K562 (cell line): ENCODE data around the gene EIF4E. TPM values are rescaled to one million over a fixed set of nuclear protein-coding genes. Genes with fewer than 3 reads are reported as not detected.

Source experiments
- BRF1 ChIP-seq: IDR thresholded peaks from 3 replicates; pipeline ENCODE4 v1.6.1; 2011; ENCODE audit warnings: borderline replicate concordance, mild to moderate bottlenecking; ENCODE audit not compliant: insufficient read length; ENCODE audit errors: extremely low read depth
- CBFA2T2 ChIP-seq: fragments of 450-650 bp; conservative IDR thresholded peaks from 2 replicates; pipeline ENCODE4 v1.6.1; 2017; ENCODE audit warnings: mild to moderate bottlenecking
- CGGBP1 ChIP-seq: fragments of 250-450 bp; sonication (Bioruptor Pico); IDR thresholded peaks from 2 replicates; pipeline ENCODE4 v1.9.0; 2021; ENCODE audit warnings: mild to moderate bottlenecking
- ELF4 ChIP-seq: fragments of 450-650 bp; formaldehyde crosslinking; IDR thresholded peaks from 2 replicates; pipeline ENCODE4 v1.4.0; 2022; ENCODE audit warnings: missing genetic modification characterization
- HLTF ChIP-seq: fragments of 450-650 bp; IDR thresholded peaks from 2 replicates; pipeline ENCODE4 v1.6.1; 2016
- MNT ChIP-seq, 2 experiments: fragments of 450-650 bp; conservative IDR thresholded peaks; 2 replicates each; pipeline ENCODE4 v1.6.1; 2017; ENCODE audit warnings: mild to moderate bottlenecking in 2 of 2, moderate library complexity in 2 of 2
- NCOR1 ChIP-seq: fragments of 450-650 bp; IDR thresholded peaks from 2 replicates; pipeline ENCODE4 v1.6.1; 2016; ENCODE audit warnings: mild to moderate bottlenecking, moderate library complexity
- NFIC ChIP-seq: fragments of 450-650 bp; IDR thresholded peaks from 2 replicates; pipeline ENCODE4 v1.6.1; 2017; ENCODE audit warnings: mild to moderate bottlenecking, inconsistent platforms
- NR2C2 ChIP-seq, 2 experiments: fragments of 200-800 bp in 1 of 2; sonication (Bioruptor generic) in 1 of 2; sonication (generic) in 1 of 2; formaldehyde crosslinking in 1 of 2; IDR thresholded peaks; 2 replicates each; pipeline versions ENCODE4 v1.6.1 to v1.8.0; 2016 to 2022; ENCODE audit warnings: mild to moderate bottlenecking in 1 of 2, missing compliant biosample characterization in 1 of 2, missing genetic modification characterization in 1 of 2, missing genetic modification reagents in 1 of 2
- STAT5A ChIP-seq: IDR thresholded peaks from 2 replicates; pipeline ENCODE4 v1.6.1; 2012; ENCODE audit warnings: low read length, inconsistent platforms, borderline replicate concordance
- TCF3 ChIP-seq: sonication (generic); formaldehyde crosslinking; IDR thresholded peaks from 2 replicates; pipeline ENCODE4 v1.4.0; 2020; ENCODE audit warnings: mild to moderate bottlenecking, missing genetic modification reagents
- TEAD4 ChIP-seq, 2 experiments: sonication (generic) in 1 of 2; formaldehyde crosslinking in 1 of 2; IDR thresholded peaks; 2 replicates each; pipeline versions ENCODE4 v1.6.1 to v1.8.0; 2012 to 2022; ENCODE audit warnings: borderline replicate concordance in 1 of 2, inconsistent platforms in 1 of 2, low read length in 1 of 2, mild to moderate bottlenecking in 1 of 2, missing genetic modification reagents in 1 of 2
- THRAP3 ChIP-seq: fragments of 450-650 bp; IDR thresholded peaks from 2 replicates; pipeline ENCODE4 v1.6.1; 2016; ENCODE audit warnings: mild to moderate bottlenecking, inconsistent platforms, borderline replicate concordance
- TRIM24 ChIP-seq, 2 experiments: fragments of 450-650 bp; IDR thresholded peaks; 2 replicates each; pipeline ENCODE4 v1.6.1; 2016
- ZNF134 ChIP-seq: fragments of 250-450 bp; sonication (Bioruptor Pico); conservative IDR thresholded peaks from 2 replicates; pipeline ENCODE4 v1.4.0; 2020
- ZNF175 ChIP-seq: fragments of 200-800 bp; sonication (Bioruptor generic); IDR thresholded peaks from 2 replicates; pipeline ENCODE4 v1.6.1; 2016; ENCODE audit warnings: low read depth, mild to moderate bottlenecking, missing genetic modification characterization, missing compliant biosample characterization
- ZNF197 ChIP-seq: fragments of 200-800 bp; sonication (Bioruptor generic); IDR thresholded peaks from 2 replicates; pipeline ENCODE4 v1.6.1; 2016; ENCODE audit warnings: low read depth, missing genetic modification characterization, missing compliant biosample characterization
- ZNF24 ChIP-seq: fragments of 450-650 bp; IDR thresholded peaks from 2 replicates; pipeline ENCODE4 v1.6.1; 2016
- ZNF347 ChIP-seq: fragments of 450-650 bp; formaldehyde crosslinking; IDR thresholded peaks from 2 replicates; pipeline ENCODE4 v1.4.0; 2020; ENCODE audit warnings: low read depth, mild to moderate bottlenecking, moderate library complexity
- ZNF436 ChIP-seq: fragments of 250-450, 450-650 bp; sonication (Bioruptor Pico); formaldehyde crosslinking; IDR thresholded peaks from 2 replicates; pipeline ENCODE4 v1.7.0; 2020; ENCODE audit warnings: mild to moderate bottlenecking
- ZNF561 ChIP-seq: fragments of 450-650 bp; formaldehyde crosslinking; conservative IDR thresholded peaks from 2 replicates; pipeline ENCODE4 v1.4.0; 2020; ENCODE audit warnings: mild to moderate bottlenecking, moderate library complexity
- ZNF609 ChIP-seq: sonication (generic); formaldehyde crosslinking; IDR thresholded peaks from 2 replicates; pipeline ENCODE4 v1.8.1; 2023; ENCODE audit warnings: missing genetic modification reagents, mild to moderate bottlenecking, borderline replicate concordance
- polyA plus RNA-seq, 8 experiments: library from polyadenylated mRNA; depleted of rRNA in 4 of 8; stranded (reverse) in 5 of 8; unstranded in 3 of 8; fragments of >200 nt; fragmentation: Nextera tagmentation in 2 of 8; fragmentation: Illumina TruSeq in 1 of 8; extraction: Ambion mirVana in 2 of 8; extraction: Trizol in 1 of 8; gene quantifications; 2 replicates each; pipeline versions ENCODE4 v1.2.1 to v1.2.3, GENCODE V29; 2011 to 2014; ENCODE audit warnings: inconsistent platforms in 1 of 8, missing spikeins in 1 of 8
- total RNA-seq, 7 experiments: library from RNA; depleted of rRNA in 6 of 7; stranded (reverse); fragments of >200 nt in 6 of 7; fragmentation: Illumina TruSeq in 2 of 7; extraction: Trizol in 2 of 7; gene quantifications; 2 replicates each; pipeline versions ENCODE4 v1.2.1 to v1.2.3, GENCODE V29; 2011 to 2021; ENCODE audit warnings: low replicate concordance in 1 of 7

Gene EIF4E
- total and polyA plus RNA-seq, 9 of the 15 experiments (the other 6 are each of a cell fraction or from before 2014, with no cell fraction given) = 164 to 489 (median 179) TPM

- TF ChIP-seq NFIC (peak; percentile 73), CGGBP1 (CRISPR knock-in tag) (no peak), ZNF561 (CRISPR knock-in tag) (no peak), ZNF134 (no peak), HLTF (no peak), TRIM24 (IDR thresholded peaks at IDR 0.05) (peak; percentile 70 to 83; a peak in 3 of 4 replicates), ZNF175 (CRISPR knock-in tag) (no peak), BRF1 (no peak), NCOR1 (peak; percentile 85), ZNF609 (CRISPR knock-in tag) (no peak), TEAD4 (IDR thresholded peaks at IDR 0.05; ENCODE audit: low read length) (peak; percentile 77), TEAD4 (CRISPR knock-in tag; IDR thresholded peaks at IDR 0.05; ENCODE audit: borderline replicate concordance) (no peak), STAT5A (peak; percentile 43; the same call in 1 of the 2 replicates), ELF4 (CRISPR knock-in tag) (no peak), ZNF197 (CRISPR knock-in tag) (no peak), ZNF347 (no peak), TCF3 (CRISPR knock-in tag) (peak; percentile 91), ZNF24 (0 out of 2 replicates have a peak, but pooled peaks have one; percentile 22), ZNF436 (CRISPR knock-in tag) (no peak), MNT (conservative IDR thresholded peaks at IDR 0.05) (peak; percentile 25 to 34; a peak in 2 of 4 replicates), NR2C2 (CRISPR knock-in tag; IDR thresholded peaks at IDR 0.05) (no peak), NR2C2 (tag; IDR thresholded peaks at IDR 0.05) (no peak), CBFA2T2 (peak; percentile 86), THRAP3 (no peak)
Observed at GRCh38 chr4:98861100-98861884, 67.6 kb downstream of the EIF4E start (continued).
